CD4-positive, alpha-beta T cell treated with Interleukin-6 at 100 ng/mL for 8 hours (primary cell): Measurements from ENCODE around the gene RPL4.
"Not testable (repeated sequence)": the region's sequence is repeated elsewhere in the genome, so short reads cannot be mapped to it uniquely, and the experiment has no call there.

Experiments used
- DNase-seq: peaks from one replicate; pipeline ENCODE4 v3.0.0-alpha.2; 2020; ENCODE audit warnings: mixed read lengths, low spot score

Gene RPL4

GRCh38 chr15:66504563-66505429 is at the start of gene RPL4, which contains the start of gene ZWILCH:
Gene RPL4 (minus strand): TSS chr15:66504855. CDS start chr15:66504790, 65 bp downstream.
Gene ZWILCH (plus strand): TSS chr15:66505326. CDS start chr15:66505339, 13 bp downstream.
- DNase-seq = peak; percentile 80

GRCh38 chr15:66545255-66545654 is 40.6 kb upstream of the RPL4 start:
- DNase-seq = no peak

- no peak for DNase-seq
These were observed 38.2 kb upstream of the RPL4 start for GRCh38 chr15:66542896-66543295.

- no peak for DNase-seq
These were observed 30.4 kb upstream of the RPL4 start for GRCh38 chr15:66535056-66535455.

GRCh38 chr15:66524838-66525237 is 20.2 kb upstream of the RPL4 start:
- DNase-seq = no peak

GRCh38 chr15:66523926-66524325 is 19.3 kb upstream of the RPL4 start:
- no peak for DNase-seq

GRCh38 chr15:66515901-66516322 is 11.3 kb upstream of the RPL4 start:
- no peak for DNase-seq

- DNase-seq = no peak
These were observed 9.9 kb upstream of the RPL4 start for GRCh38 chr15:66514586-66514985.

GRCh38 chr15:66508293-66508883 is 3.7 kb upstream of the RPL4 start:
- DNase-seq = no peak

GRCh38 chr15:66505818-66506217 is 1.2 kb upstream of the RPL4 start:
- DNase-seq = no peak

- no peak for DNase-seq
These were observed 766 bp upstream of the RPL4 start for GRCh38 chr15:66505430-66505811.

- no peak for DNase-seq
These were observed 684 bp downstream of the RPL4 start for GRCh38 chr15:66503780-66504562.

GRCh38 chr15:66503041-66503648 is 1.5 kb downstream of the RPL4 start:
- DNase-seq = not testable (repeated sequence)

- DNase-seq = no peak
These were observed 2.2 kb downstream of the RPL4 start for GRCh38 chr15:66502491-66502890.

GRCh38 chr15:66500346-66500745 is 4.3 kb downstream of the RPL4 start:
- DNase-seq = not testable (repeated sequence)

GRCh38 chr15:66498501-66499386 is 5.9 kb downstream of the RPL4 start:
- peak; percentile 26 for DNase-seq

GRCh38 chr15:66497502-66498455 is 6.9 kb downstream of the RPL4 start, which contains the start of gene SNAPC5:
Gene SNAPC5 (minus strand): TSS chr15:66497762. CDS start chr15:66497731, 31 bp downstream.
- peak; percentile 95 for DNase-seq

GRCh38 chr15:66496951-66497501 is 7.6 kb downstream of the RPL4 start:
- DNase-seq = peak; percentile 10

GRCh38 chr15:66494262-66494661 is 10.4 kb downstream of the RPL4 start:
- DNase-seq = no peak
